KMS-11 (cell line): ENCODE data around the gene FAM13B.

Experiments
- H2AFZ ChIP-seq: fragments of 200-600 bp; sonication (generic); 2 replicates; pipeline ENCODE4 v1.6.1; 2016; ENCODE audit warnings: antibody characterized with exemption, mixed run types, low read depth
- H3K27ac ChIP-seq: fragments of 200-600 bp; sonication (generic); 2 replicates; pipeline ENCODE4 v1.6.1; 2016; ENCODE audit warnings: mild to moderate bottlenecking, mixed run types
- H3K27me3 ChIP-seq: fragments of 200-600 bp; sonication (generic); 2 replicates; pipeline ENCODE4 v1.6.1; 2017; ENCODE audit warnings: mild to moderate bottlenecking, low read depth, mixed run types, moderate library complexity; ENCODE audit not compliant: insufficient read depth
- H3K36me3 ChIP-seq: fragments of 200-600 bp; sonication (generic); 2 replicates; pipeline ENCODE4 v1.6.1; 2017; ENCODE audit warnings: mild to moderate bottlenecking, mixed run types; ENCODE audit not compliant: insufficient read depth
- H3K4me1 ChIP-seq: fragments of 200-600 bp; sonication (generic); 2 replicates; pipeline ENCODE4 v1.6.1; 2016; ENCODE audit warnings: mild to moderate bottlenecking, low read depth, mixed run types; ENCODE audit not compliant: poor library complexity, severe bottlenecking
- H3K4me2 ChIP-seq: fragments of 200-600 bp; sonication (generic); 2 replicates; pipeline ENCODE4 v1.7.0; 2016; ENCODE audit warnings: mild to moderate bottlenecking, mixed run types
- H3K4me3 ChIP-seq: fragments of 200-600 bp; sonication (generic); IDR thresholded peaks from 2 replicates; pipeline ENCODE4 v1.6.1; 2017; ENCODE audit warnings: low read depth, low read length, mixed read lengths; ENCODE audit not compliant: insufficient read depth
- H3K79me2 ChIP-seq: fragments of 200-600 bp; sonication (generic); 2 replicates; pipeline ENCODE4 v1.6.1; 2016; ENCODE audit warnings: low read depth, mixed run types; ENCODE audit not compliant: insufficient read depth
- H3K9ac ChIP-seq: fragments of 200-600 bp; sonication (generic); 2 replicates; pipeline ENCODE4 v1.6.1; 2016; ENCODE audit warnings: mild to moderate bottlenecking, mixed run types
- H4K20me1 ChIP-seq: fragments of 200-600 bp; sonication (generic); 2 replicates; pipeline ENCODE4 v1.6.1; 2016; ENCODE audit warnings: mild to moderate bottlenecking, mixed run types; ENCODE audit not compliant: insufficient read depth
- CTCF ChIP-seq: fragments of 200-600 bp; sonication (generic); conservative IDR thresholded peaks from 2 replicates; pipeline ENCODE4 v1.6.1; 2017; ENCODE audit warnings: low read depth, mild to moderate bottlenecking, antibody characterized with exemption, low read length, moderate library complexity, mixed read lengths

Gene FAM13B

DNA sequence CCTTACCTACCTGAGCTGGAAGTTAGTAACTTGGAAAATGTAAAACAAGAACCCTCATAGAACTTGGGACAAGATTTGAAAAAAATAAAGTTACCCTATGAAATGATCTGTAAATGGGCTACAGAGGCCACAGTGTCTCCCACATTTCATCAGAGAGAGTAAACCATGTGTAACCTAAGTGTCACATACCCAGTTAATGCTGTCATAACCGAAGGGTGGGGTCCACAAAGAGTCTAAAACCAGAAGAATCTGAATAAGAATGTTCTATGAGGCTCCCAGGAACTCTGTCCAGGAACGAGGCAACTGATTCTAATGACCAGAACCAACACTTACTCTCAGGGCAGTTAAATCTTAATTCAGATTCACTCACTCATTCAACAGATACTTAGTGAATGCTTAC lies 1.0 kb upstream of the FAM13B start:
- Histone ChIP-seq H3K4me3 (no peak overlapping the region), H3K79me2 (peaks cover 34% of the 10 kb centered on the region), H3K4me1 (peaks cover 51% of the 10 kb centered on the region), H3K27ac (peak overlapping the region; percentile 91; the same call in 1 of the 2 replicates), H3K36me3 (no peaks in the 10 kb centered on the region), H2AFZ (peak overlapping the region; percentile 89), H3K27me3 (no peaks in the 10 kb centered on the region), H3K4me2 (peak overlapping the region; percentile 53), H4K20me1 (no peaks in the 10 kb centered on the region), H3K9ac (peak overlapping the region; percentile 86; the same call in 1 of the 2 replicates)
- TF ChIP-seq CTCF, result no peak

DNA sequence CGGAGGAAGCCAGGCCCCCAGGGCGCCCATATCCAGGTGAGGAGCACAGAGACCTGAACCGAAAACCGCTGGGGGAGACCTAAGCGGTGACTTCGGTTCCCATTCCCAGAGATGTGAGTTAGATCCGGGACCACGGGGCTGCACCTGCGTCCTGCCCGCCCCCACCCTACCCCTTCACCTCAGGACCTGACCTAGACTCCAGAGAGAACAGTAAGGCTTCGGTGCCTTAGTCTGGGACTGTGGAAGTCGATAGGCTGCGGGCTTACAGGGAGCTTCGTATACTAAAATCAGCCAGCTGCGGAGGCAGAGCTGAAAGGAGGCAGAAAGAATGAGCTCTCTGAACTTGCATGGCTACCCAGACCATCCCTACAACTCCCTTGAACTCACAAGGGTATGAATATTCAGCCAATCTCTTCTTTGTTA lies 518 bp upstream of the FAM13B start:
- H3K4me1 ChIP-seq, result peaks cover 48% of the 10 kb centered on the region
- H3K27ac ChIP-seq, result peak overlapping the region; percentile 91
- no peaks in the 10 kb centered on the region for H3K36me3 ChIP-seq
- TF ChIP-seq CTCF, result no peak
- peak overlapping the region; percentile 86 for H3K9ac ChIP-seq
- no peak overlapping the region for H3K4me3 ChIP-seq
- H2AFZ ChIP-seq, result peak overlapping the region; percentile 89
- H3K27me3 ChIP-seq, result no peaks in the 10 kb centered on the region
- peaks cover 38% of the 10 kb centered on the region for H3K79me2 ChIP-seq
- H4K20me1 ChIP-seq, result no peaks in the 10 kb centered on the region
- H3K4me2 ChIP-seq, result peak overlapping the region; percentile 53

- Histone ChIP-seq H3K9ac (peak overlapping the region; percentile 86; the same call in 1 of the 2 replicates), H3K4me1 (peaks cover 39% of the 10 kb centered on the region), H2AFZ (peak overlapping the region; percentile 89), H3K27ac (peak overlapping the region; percentile 91), H3K79me2 (peaks cover 51% of the 10 kb centered on the region), H3K27me3 (no peaks in the 10 kb centered on the region), H3K4me2 (peak overlapping the region; percentile 99), H3K36me3 (no peaks in the 10 kb centered on the region), H4K20me1 (no peaks in the 10 kb centered on the region), H3K4me3 (no peak overlapping the region)
- TF ChIP-seq CTCF, result no peak
Observed at GRCh38 chr5:138032028-138032571, 779 bp downstream of the FAM13B start.

DNA sequence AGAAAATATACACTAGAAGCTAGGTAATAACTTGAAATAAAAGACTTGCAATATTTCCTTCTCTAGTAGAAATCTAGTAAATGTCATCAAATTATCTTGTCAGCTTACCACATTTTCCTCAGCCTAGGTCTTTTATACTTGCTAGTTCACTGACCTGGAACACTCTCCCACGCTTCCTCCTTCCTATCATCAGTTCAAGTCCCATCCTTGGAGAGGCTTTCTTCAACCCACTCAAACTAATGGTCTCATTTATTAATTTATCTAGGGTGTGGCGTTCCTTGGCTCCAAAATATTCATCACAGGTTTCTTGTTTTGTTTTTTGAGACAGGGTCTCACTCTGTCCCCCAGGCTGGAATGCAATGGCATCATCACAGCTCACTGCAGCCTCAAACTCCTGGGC lies 2.9 kb downstream of the FAM13B start:
- Histone ChIP-seq H2AFZ (no peak overlapping the region), H3K4me1 (peaks cover 32% of the 10 kb centered on the region), H3K27ac (no peak overlapping the region), H4K20me1 (no peaks in the 10 kb centered on the region), H3K27me3 (no peaks in the 10 kb centered on the region), H3K36me3 (no peaks in the 10 kb centered on the region), H3K9ac (no peak overlapping the region), H3K79me2 (peaks cover 70% of the 10 kb centered on the region), H3K4me3 (no peak overlapping the region), H3K4me2 (no peak overlapping the region)
- TF ChIP-seq CTCF, result no peak
